Testis (tissue), 3 donors: Measurements from ENCODE around the gene GMDS. TPM values are rescaled to one million over a fixed set of nuclear protein-coding genes. Genes with fewer than 3 reads are reported as not detected.

Experiments used
- DNase-seq: peaks from one replicate; pipeline ENCODE4 v3.0.0-alpha.2; 2019
- H3K27ac ChIP-seq, 2 donors: fragments of 200-600 bp; sonication (generic); one replicate each; pipeline ENCODE4 v1.5.1; 2019
- H3K27me3 ChIP-seq: fragments of 200-600 bp; sonication (generic); one replicate; pipeline ENCODE4 v1.5.1; 2019
- H3K36me3 ChIP-seq: fragments of 200-600 bp; sonication (generic); one replicate; pipeline ENCODE4 v1.5.1; 2017; ENCODE audit warnings: low read depth; ENCODE audit errors: missing control alignments
- H3K4me1 ChIP-seq: fragments of 200-600 bp; sonication (generic); one replicate; pipeline ENCODE4 v1.5.1; 2019
- H3K4me3 ChIP-seq, 2 donors: fragments of 200-600 bp; sonication (generic); one replicate each; pipeline ENCODE4 v1.5.1; 2017 to 2019
- H3K9me3 ChIP-seq: fragments of 200-600 bp; sonication (generic); one replicate; pipeline ENCODE4 v1.5.1; 2017
- CTCF ChIP-seq, 3 experiments: fragments of 450-650 bp in 2 of 3; fragments of 200-600 bp in 1 of 3; sonication (generic) in 1 of 3; IDR thresholded peaks; one replicate each; pipeline ENCODE4 v1.5.1; 2016 to 2019; ENCODE audit warnings: antibody characterized with exemption in 3 of 3, mild to moderate bottlenecking in 2 of 3, moderate library complexity in 1 of 3
- POLR2A ChIP-seq: fragments of 450-650 bp; IDR thresholded peaks from one replicate; pipeline ENCODE4 v1.6.1; 2017; ENCODE audit warnings: antibody characterized with exemption, mild to moderate bottlenecking, moderate library complexity
- WGBS, 2 donors: methylation state at CpG; one replicate each; pipeline ENCODE4 v1.1.5; 2018; 5-methylcytosine and 5-hydroxymethylcytosine counted together
- intact Hi-C: fragments of 100-400 bp; cut with DNase I; formaldehyde crosslinking; loops from one replicate; pipeline ENCODE4 v1.15.1; 2023; ENCODE audit warnings: low total_unique reads
- polyA plus RNA-seq: library from polyadenylated mRNA; stranded (reverse); fragments of 350-450 nt; fragmentation: Illumina TruSeq; extraction: RNeasy Lipid Tissue Mini Kit (QIAGEN cat#74804); gene quantifications from one replicate; pipeline ENCODE4 v1.2.3, GENCODE V29; 2014; ENCODE audit warnings: low read depth, low replicate concordance; ENCODE audit not compliant: insufficient read depth
- total RNA-seq, 2 donors: library from RNA; depleted of rRNA; stranded (reverse); fragments of >200 nt; gene quantifications; one replicate each; pipeline ENCODE4 v1.2.3, GENCODE V29; 2016

GMDS gene
- total and polyA plus RNA-seq, 3 donors from 2014 or later, result 19.6 to 31.1 (median 22.2) TPM

DNA sequence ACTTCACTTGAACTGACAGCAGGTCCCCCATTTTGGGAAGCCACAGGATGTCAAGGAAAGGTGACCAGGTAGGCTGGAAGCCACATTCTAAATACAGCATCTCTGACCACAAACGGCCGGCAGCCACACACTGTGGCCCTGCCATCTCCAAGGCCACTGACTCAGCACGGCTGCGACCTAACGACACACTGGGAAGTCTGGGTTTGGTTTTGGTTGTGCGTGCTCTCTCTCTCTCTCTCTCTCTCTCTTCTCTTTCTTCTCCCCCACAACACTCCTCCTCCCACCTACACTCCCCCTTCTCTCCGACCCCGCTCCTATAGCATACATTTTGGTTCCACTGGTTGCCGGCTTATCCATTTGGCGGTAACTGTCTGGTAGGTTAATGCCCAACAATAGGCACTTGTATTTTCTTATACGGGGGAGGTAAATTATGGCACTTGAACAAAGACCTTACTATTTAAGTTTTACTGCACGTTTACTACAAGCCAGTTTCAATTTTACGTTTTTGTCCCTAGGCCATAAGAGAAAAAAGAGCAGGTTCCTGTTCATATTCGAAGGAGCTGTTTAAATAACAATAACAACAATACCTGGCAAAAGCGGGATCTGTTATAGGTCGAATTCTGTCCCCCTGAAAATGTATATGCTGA is 103.6 kb downstream of the GMDS start:
- Histone ChIP-seq H3K27ac (no peak overlapping the region), H3K27me3 (no peaks in the 10 kb centered on the region), H3K4me3 (no peak overlapping the region), H3K9me3 (no peaks in the 10 kb centered on the region), H3K4me1 (peaks cover 10% of the 10 kb centered on the region), H3K36me3 (no peaks in the 10 kb centered on the region)
- TF ChIP-seq POLR2A, result no peak
- TF ChIP-seq CTCF (IDR thresholded peaks at IDR 0.05), result no peak
- 63 to 74% methylated on average over 16 of the region's 16 CpGs for WGBS, 2 donors
- intact Hi-C loops, result no loop called here
- DNase-seq, result peak; percentile 48

DNA sequence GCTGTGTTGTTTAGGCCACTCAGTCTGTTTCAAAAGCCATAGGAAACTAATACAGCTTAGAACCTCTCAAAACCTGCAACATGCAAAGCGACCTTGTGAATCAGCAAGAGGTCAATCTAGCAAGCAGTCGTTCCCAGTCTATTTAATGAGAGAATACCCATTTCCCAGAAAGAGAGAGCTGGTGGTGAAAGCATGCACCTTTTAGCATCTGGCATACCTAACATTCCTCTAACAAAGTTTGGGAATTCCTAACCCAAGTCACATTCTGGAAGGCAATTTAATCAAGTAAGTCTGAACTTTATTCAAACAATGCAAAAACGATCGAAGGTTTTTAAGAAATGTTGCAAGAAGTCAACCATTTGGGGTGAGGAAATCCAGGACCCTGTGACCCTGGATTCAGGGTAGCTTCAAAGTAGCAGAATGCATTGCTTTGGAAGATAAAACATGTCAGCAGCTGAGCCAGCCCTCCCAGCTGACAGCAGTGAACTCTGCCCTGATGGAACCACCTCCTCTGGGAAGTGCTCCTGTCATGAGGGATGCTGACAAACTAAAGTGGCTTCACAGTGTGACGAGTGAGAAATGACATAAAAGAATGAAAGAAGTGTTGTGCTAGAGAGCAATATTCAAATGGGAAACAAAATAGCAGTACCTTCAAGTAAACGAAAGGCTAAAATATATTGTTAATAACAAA is 104.8 kb downstream of the GMDS start:
- H3K9me3 ChIP-seq, result no peaks in the 10 kb centered on the region
- H3K4me1 ChIP-seq, result peaks cover 10% of the 10 kb centered on the region
- intact Hi-C loops, result no loop called here
- no peak overlapping the region for H3K4me3 ChIP-seq
- DNase-seq, result no peak
- 73 to 85% methylated on average over 6 of the region's 6 CpGs for WGBS, 2 donors
- no peaks in the 10 kb centered on the region for H3K27me3 ChIP-seq
- TF ChIP-seq POLR2A (no peak), CTCF (IDR thresholded peaks at IDR 0.05) (no peak)
- H3K27ac ChIP-seq, result no peak overlapping the region
- no peaks in the 10 kb centered on the region for H3K36me3 ChIP-seq

DNA sequence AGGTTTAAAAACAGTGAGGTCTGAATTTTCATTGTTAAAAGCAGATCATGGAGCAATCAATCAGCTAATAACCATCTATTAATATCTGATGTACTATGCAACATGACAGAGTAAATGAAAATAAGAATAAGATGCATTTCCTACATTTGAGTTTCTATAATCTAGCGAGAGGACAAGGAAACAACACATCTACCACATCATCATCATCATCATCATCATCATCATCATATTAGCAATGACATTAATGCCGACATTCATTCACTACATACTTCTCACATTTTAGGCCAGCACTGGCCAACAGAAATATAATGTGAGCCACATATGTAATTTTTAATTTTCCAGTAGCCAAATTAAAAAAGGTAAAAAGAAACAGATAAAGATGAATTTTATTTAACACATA is 110.0 kb downstream of the GMDS start:
- no peak overlapping the region for H3K4me3 ChIP-seq
- H3K27me3 ChIP-seq, result no peaks in the 10 kb centered on the region
- H3K9me3 ChIP-seq, result no peaks in the 10 kb centered on the region
- WGBS, 2 donors, result 89 to 96% methylated on average over 2 of the region's 2 CpGs
- no peak overlapping the region for H3K27ac ChIP-seq
- intact Hi-C loops, result no loop called here
- H3K36me3 ChIP-seq, result no peaks in the 10 kb centered on the region
- H3K4me1 ChIP-seq, result peaks cover 3% of the 10 kb centered on the region
- DNase-seq, result no peak
- TF ChIP-seq CTCF (IDR thresholded peaks at IDR 0.05) (no peak), POLR2A (no peak)

- no peak overlapping the region for H3K4me3 ChIP-seq
- TF ChIP-seq POLR2A (no peak), CTCF (IDR thresholded peaks at IDR 0.05) (no peak)
- intact Hi-C loops, result no loop called here
These were observed 110.9 kb downstream of the GMDS start for GRCh38 chr6:2134554-2134953.

More at GRCh38 chr6:2134554-2134953, 110.9 kb downstream of the GMDS start:
- Histone ChIP-seq H3K36me3 (no peaks in the 10 kb centered on the region), H3K27ac (no peak overlapping the region), H3K27me3 (no peaks in the 10 kb centered on the region), H3K9me3 (no peaks in the 10 kb centered on the region), H3K4me1 (peaks cover 3% of the 10 kb centered on the region)
- no peak for DNase-seq
